ENCODE results near the gene TCF7L1. TPM values are rescaled to one million over a fixed set of nuclear protein-coding genes. Genes with fewer than 3 reads are reported as not detected.

The TCF7L1 gene
- total and polyA plus RNA-seq, 2 donors (not counting 3 experiments of a cell fraction or from before 2014, with no cell fraction given) = 9.6 to 17.4 TPM

GRCh38 chr2:85309699-85310321, 176.6 kb downstream of the TCF7L1 start:
- Histone ChIP-seq H3K79me2 (ENCODE audit: control insufficient read depth, insufficient read depth, low read length) (no peaks in the 10 kb centered on the region), H4K20me1 (replicated peaks; ENCODE audit: control insufficient read depth, extremely low read depth, insufficient read depth, low read length) (no peaks in the 10 kb centered on the region), H3K27ac (ENCODE audit: insufficient read depth, low read depth, low read length) (no peak overlapping the region), H3K9ac (replicated peaks; ENCODE audit: extremely low read depth, insufficient read depth, low read length) (no peak overlapping the region), H3K9me3 (replicated peaks; ENCODE audit: control insufficient read depth, insufficient read depth, low read length) (no peaks in the 10 kb centered on the region), H3K27me3 (ENCODE audit: control insufficient read depth in 2 of 2, insufficient read depth in 2 of 2, low read length in 2 of 2) (no peaks in the 10 kb centered on the region), H3K36me3 (ENCODE audit: control insufficient read depth in 2 of 2, extremely low read depth in 1 of 2, insufficient read depth in 2 of 2, low read length in 2 of 2) (peaks cover 3 to 12% of the 10 kb centered on the region in 2 experiments), H2AFZ (ENCODE audit: low read depth, low read length) (no peak overlapping the region), H3K4me1 (ENCODE audit: control insufficient read depth, extremely low read depth, insufficient read depth, low read length) (peaks cover 9% of the 10 kb centered on the region), H3K4me3 (replicated peaks in 1 of 3; ENCODE audit: insufficient read depth in 1 of 3, low read depth in 1 of 3, low read length in 3 of 3) (no peak overlapping the region), H3K4me2 (ENCODE audit: insufficient read depth, low read length) (no peak overlapping the region), H3K9me1 (replicated peaks; ENCODE audit: control insufficient read depth, extremely low read depth, insufficient read depth, low read length) (no peaks in the 10 kb centered on the region)
- intact Hi-C loops (cut with micrococcal nuclease) (no loop called here), dilution Hi-C loops (cut with MboI; ENCODE audit: extremely low pct_ligation_motif_present, low sequenced_read_pairs) (no loop called here)
- no peak for TF ChIP-seq POLR2A (IDR thresholded peaks at IDR 0.05; ENCODE audit: low read depth, low read length)
- no peak for TF ChIP-seq JUN (IDR thresholded peaks at IDR 0.05; ENCODE audit: borderline replicate concordance, insufficient read depth, insufficient read length, low read depth)
- TF ChIP-seq POLR2AphosphoS5 (IDR thresholded peaks at IDR 0.05; ENCODE audit: insufficient read depth, low read depth, low read length) = no peak
- TF ChIP-seq EZH2 (IDR thresholded peaks at IDR 0.05; ENCODE audit: borderline replicate concordance, low read depth, low read length, severe bottlenecking) = no peak
- no peak for TF ChIP-seq MYC (IDR thresholded peaks at IDR 0.05; ENCODE audit: low read depth, low read length)
- no peak for FAIRE-seq
- TSS peak; percentile 76 for BruUV-seq (replicated peaks)
- POLR2A ChIA-PET = interaction anchor here (1.1 kb wide), 1 partner anchor 45 kb away, joined by 3 read pairs; the partner anchor contains the start of genes ELMOD3 and RETSAT
- no peak for DNase-seq (ENCODE audit: low read depth, low spot score)
- CTCF ChIA-PET = interaction anchor here (1.0 to 1.9 kb wide), 5 partner anchors 9 to 243 kb away, joined by 3 to 26 read pairs (median 5); partner anchors contain the start of gene TGOLN2

DNA sequence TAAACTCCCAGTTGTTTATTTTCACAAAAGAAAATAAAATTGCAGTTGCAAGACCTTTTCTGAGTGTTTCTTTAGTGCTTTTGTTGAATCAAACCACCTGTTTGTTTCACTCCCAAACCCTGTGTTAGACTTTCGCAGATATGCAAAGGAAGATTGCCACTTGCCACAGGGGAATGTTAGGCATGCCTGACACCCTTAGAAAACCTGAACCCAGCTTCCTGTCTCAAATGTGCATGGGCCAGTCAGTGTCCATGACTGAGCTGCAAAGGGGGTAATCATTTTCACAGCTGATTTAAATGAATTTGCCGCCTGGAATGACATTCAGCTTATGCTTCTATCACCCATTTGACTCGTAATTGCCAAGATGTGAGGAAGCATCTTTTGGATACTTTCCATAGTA, 177.1 kb downstream of the TCF7L1 start:
- no peak for TF ChIP-seq POLR2AphosphoS5 (IDR thresholded peaks at IDR 0.05; ENCODE audit: insufficient read depth, low read depth, low read length)
- TF ChIP-seq EZH2 (IDR thresholded peaks at IDR 0.05; ENCODE audit: borderline replicate concordance, low read depth, low read length, severe bottlenecking) = no peak
- no peak for TF ChIP-seq JUN (IDR thresholded peaks at IDR 0.05; ENCODE audit: borderline replicate concordance, insufficient read depth, insufficient read length, low read depth)
- no peak for TF ChIP-seq MAX (IDR thresholded peaks at IDR 0.05; ENCODE audit: insufficient read depth, insufficient read length)
- TF ChIP-seq CTCF (IDR thresholded peaks at IDR 0.05; ENCODE audit: extremely low read depth in 1 of 2, insufficient read depth in 1 of 2, low read depth in 1 of 2, low read length in 2 of 2) = no peak
- TF ChIP-seq MYC (IDR thresholded peaks at IDR 0.05; ENCODE audit: low read depth, low read length) = no peak
- no peak for TF ChIP-seq POLR2A (IDR thresholded peaks at IDR 0.05; ENCODE audit: low read depth, low read length)
- TF ChIP-seq FOS (IDR thresholded peaks at IDR 0.05; ENCODE audit: borderline replicate concordance, insufficient read depth, low read length) = no peak
- no peak for TF ChIP-seq GATA2 (IDR thresholded peaks at IDR 0.05; ENCODE audit: insufficient read depth, insufficient read length, low read depth, low read length)
- Histone ChIP-seq H3K4me1 (ENCODE audit: control insufficient read depth, extremely low read depth, insufficient read depth, low read length) (peaks cover 9% of the 10 kb centered on the region), H3K27me3 (ENCODE audit: control insufficient read depth in 2 of 2, insufficient read depth in 2 of 2, low read length in 2 of 2) (no peaks in the 10 kb centered on the region), H3K27ac (ENCODE audit: insufficient read depth, low read depth, low read length) (no peak overlapping the region), H3K9me1 (replicated peaks; ENCODE audit: control insufficient read depth, extremely low read depth, insufficient read depth, low read length) (no peaks in the 10 kb centered on the region), H3K79me2 (ENCODE audit: control insufficient read depth, insufficient read depth, low read length) (no peaks in the 10 kb centered on the region), H4K20me1 (replicated peaks; ENCODE audit: control insufficient read depth, extremely low read depth, insufficient read depth, low read length) (no peaks in the 10 kb centered on the region), H3K9ac (replicated peaks; ENCODE audit: extremely low read depth, insufficient read depth, low read length) (no peak overlapping the region), H3K4me3 (replicated peaks in 1 of 3; ENCODE audit: insufficient read depth in 1 of 3, low read depth in 1 of 3, low read length in 3 of 3) (no peak overlapping the region), H3K4me2 (ENCODE audit: insufficient read depth, low read length) (no peak overlapping the region), H3K36me3 (ENCODE audit: control insufficient read depth in 2 of 2, extremely low read depth in 1 of 2, insufficient read depth in 2 of 2, low read length in 2 of 2) (peaks cover 3 to 11% of the 10 kb centered on the region in 2 experiments), H2AFZ (ENCODE audit: low read depth, low read length) (no peak overlapping the region), H3K9me3 (replicated peaks; ENCODE audit: control insufficient read depth, insufficient read depth, low read length) (no peaks in the 10 kb centered on the region)
- no TSS peak for BruUV-seq (replicated peaks)
- ChIA-PET CTCF (interaction anchor here (1.0 kb wide), 2 partner anchors 10 to 243 kb away, joined by 3 read pairs; no protein-coding TSS in a partner anchor), POLR2A (no interaction called here)
- intact Hi-C loops (cut with micrococcal nuclease) = no loop called here
- FAIRE-seq (no peak), DNase-seq (ENCODE audit: low read depth, low spot score) (no peak)
- dilution Hi-C loops (cut with MboI; ENCODE audit: extremely low pct_ligation_motif_present, low sequenced_read_pairs) = no loop called here

All from endothelial cell of umbilical vein (primary cell).